Muscle layer of duodenum (tissue), 2 donors: Measurements from ENCODE around the gene AFG3L2.

Experiments
- H3K27ac ChIP-seq: one replicate; pipeline ENCODE4 v1.7.0; 2013; ENCODE audit warnings: mild to moderate bottlenecking, low read length
- H3K27me3 ChIP-seq: one replicate; pipeline ENCODE4 v1.7.0; 2013; ENCODE audit warnings: low read depth, mild to moderate bottlenecking, control low read depth, low read length
- H3K36me3 ChIP-seq, 2 donors: one replicate each; pipeline ENCODE4 v1.7.0; 2013; ENCODE audit warnings: low read length in 2 of 2, control low read depth in 1 of 2, mild to moderate bottlenecking in 1 of 2; ENCODE audit not compliant: insufficient read depth in 2 of 2, control insufficient read depth in 1 of 2
- H3K4me1 ChIP-seq, 2 donors: one replicate each; pipeline ENCODE4 v1.7.0; 2013; ENCODE audit warnings: low read length in 2 of 2, mild to moderate bottlenecking in 2 of 2, control low read depth in 1 of 2, moderate library complexity in 1 of 2; ENCODE audit not compliant: insufficient read depth in 2 of 2, control insufficient read depth in 1 of 2
- H3K4me3 ChIP-seq, 2 donors: one replicate each; pipeline ENCODE4 v1.7.0; 2013; ENCODE audit warnings: low read length in 2 of 2, low read depth in 1 of 2, mild to moderate bottlenecking in 1 of 2
- H3K9me3 ChIP-seq, 2 donors: one replicate each; pipeline ENCODE4 v1.7.0; 2013; ENCODE audit warnings: low read length in 2 of 2, control low read depth in 1 of 2, mild to moderate bottlenecking in 1 of 2; ENCODE audit not compliant: control insufficient read depth in 1 of 2
- donor health status: healthy.

Gene AFG3L2

DNA sequence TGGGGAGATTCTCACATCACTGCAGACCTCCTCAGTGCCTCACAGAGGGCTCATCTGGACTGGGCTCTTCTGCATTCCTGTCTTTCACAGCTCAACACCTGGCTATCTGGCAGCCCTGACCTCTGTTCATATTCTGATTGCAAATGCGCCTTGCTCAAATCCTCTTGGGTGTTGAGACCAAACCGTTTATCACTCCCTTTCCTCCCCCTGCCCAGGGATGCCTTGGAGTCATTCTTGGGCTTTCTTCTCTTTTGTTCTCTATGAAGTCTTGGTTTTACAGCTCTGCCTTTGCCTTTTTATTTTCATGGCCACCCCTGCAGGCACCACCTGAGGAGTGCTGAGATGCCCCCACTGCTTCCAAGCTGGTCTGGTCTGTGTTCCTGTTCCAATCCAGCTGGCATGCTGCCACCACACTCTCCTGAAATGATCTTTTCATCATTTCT, 42.6 kb downstream of the AFG3L2 start:
- no peaks in the 10 kb centered on the region for H3K9me3 ChIP-seq
- no peak overlapping the region for H3K4me3 ChIP-seq
- peaks cover 24 to 33% of the 10 kb centered on the region in 2 donors for H3K36me3 ChIP-seq
- H3K4me1 ChIP-seq, result peaks cover 3 to 26% of the 10 kb centered on the region in 2 donors
- no peak overlapping the region for H3K27ac ChIP-seq
- no peaks in the 10 kb centered on the region for H3K27me3 ChIP-seq

DNA sequence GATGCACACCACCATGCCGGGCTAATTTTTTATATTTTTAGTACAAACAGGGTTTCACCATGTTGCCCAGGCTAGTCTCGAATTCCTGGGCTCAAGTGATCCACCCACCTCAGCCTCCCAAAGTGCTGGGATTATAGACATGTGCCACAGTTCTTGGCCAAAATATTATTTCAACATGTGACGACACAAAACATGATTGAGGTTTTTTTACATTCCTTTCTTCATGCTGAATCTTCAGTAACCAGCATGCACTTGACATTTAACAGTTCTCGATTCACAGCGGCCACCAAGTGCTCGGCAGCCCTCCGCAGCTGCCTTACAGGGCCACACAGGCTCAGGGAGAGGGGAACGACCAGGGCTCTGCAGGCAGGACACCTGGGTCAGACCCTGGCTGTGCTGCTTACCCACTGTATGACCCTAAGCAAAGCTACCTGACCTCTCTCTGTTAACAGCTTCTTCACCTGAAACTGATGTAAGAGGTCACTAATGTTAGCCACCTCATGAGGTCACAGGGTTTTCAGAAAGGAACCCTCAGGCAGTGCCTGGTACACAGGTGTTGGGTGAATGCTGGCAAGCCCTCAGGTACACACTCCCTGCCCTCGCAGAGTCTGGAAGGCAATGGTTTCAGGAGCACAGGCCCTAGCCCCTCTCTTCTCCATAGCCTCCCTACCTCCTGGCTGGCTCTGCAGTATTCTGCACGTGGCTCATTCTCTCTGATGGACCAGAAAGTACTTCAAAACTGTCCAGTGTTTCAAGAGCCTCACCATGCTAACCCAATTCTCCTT, 43.3 kb downstream of the AFG3L2 start:
- no peak overlapping the region for H3K27ac ChIP-seq
- no peaks in the 10 kb centered on the region for H3K27me3 ChIP-seq
- H3K36me3 ChIP-seq, result peaks cover 31 to 40% of the 10 kb centered on the region in 2 donors
- no peak overlapping the region for H3K4me3 ChIP-seq
- H3K4me1 ChIP-seq, result peaks cover 3 to 26% of the 10 kb centered on the region in 2 donors
- H3K9me3 ChIP-seq, result no peaks in the 10 kb centered on the region

DNA sequence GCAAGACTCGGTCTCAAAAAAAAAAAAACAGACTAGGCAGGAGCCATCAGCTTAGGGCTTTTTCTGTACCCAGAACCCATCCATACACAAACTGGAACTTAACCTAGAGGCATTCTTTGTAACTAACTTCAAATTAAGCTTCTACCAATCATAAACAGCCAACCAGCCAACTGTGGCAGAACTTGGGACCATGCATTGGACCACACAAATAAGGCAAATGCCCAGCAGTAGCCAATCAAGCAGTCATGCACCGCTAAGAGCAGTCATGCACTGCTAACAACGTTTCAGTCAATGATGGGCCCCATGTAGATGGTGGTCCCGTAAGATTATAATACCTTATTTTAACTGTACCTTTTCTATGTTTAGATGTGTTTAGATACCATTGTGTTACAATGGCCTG, 46.3 kb downstream of the AFG3L2 start:
- H3K4me3 ChIP-seq, result no peak overlapping the region
- no peaks in the 10 kb centered on the region for H3K9me3 ChIP-seq
- peaks cover 4 to 35% of the 10 kb centered on the region in 2 donors for H3K4me1 ChIP-seq
- peaks cover 47 to 54% of the 10 kb centered on the region in 2 donors for H3K36me3 ChIP-seq
- no peaks in the 10 kb centered on the region for H3K27me3 ChIP-seq
- H3K27ac ChIP-seq, result no peak overlapping the region

DNA sequence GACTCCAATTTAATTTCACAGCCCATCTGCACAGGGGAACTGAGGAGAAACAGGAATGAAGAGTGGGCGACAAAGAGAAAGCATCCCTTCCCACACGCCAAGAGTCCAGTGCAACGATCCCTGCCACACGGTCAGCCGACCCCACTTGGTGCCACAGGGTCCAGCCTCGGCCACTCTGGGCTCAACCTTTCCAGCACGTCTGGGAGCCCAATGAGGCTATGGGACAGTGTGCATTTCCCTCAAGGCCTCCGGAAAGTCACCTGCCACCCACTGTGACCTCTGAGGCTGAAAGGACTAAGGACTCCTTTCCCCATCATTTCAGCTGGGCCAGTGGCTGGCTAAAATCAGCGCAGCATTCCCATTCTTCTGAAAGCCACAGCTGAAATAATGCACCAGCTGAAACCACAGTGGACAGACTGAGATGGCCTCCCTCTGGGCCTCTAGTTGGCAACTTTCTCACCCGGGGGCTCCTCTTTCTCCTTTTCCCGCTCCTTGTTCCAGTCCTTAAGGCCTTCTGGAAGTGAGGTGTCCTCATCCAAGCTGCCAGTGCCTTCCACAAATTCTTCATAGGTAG, 47.8 kb downstream of the AFG3L2 start:
- H3K27ac ChIP-seq, result no peak overlapping the region
- H3K4me3 ChIP-seq, result no peak overlapping the region
- no peaks in the 10 kb centered on the region for H3K9me3 ChIP-seq
- H3K4me1 ChIP-seq, result peaks cover 4 to 24% of the 10 kb centered on the region in 2 donors
- H3K36me3 ChIP-seq, result peaks cover 49 to 65% of the 10 kb centered on the region in 2 donors
- H3K27me3 ChIP-seq, result no peaks in the 10 kb centered on the region

- peaks cover 41 to 58% of the 10 kb centered on the region in 2 donors for H3K36me3 ChIP-seq
- H3K4me1 ChIP-seq, result peaks cover 4 to 24% of the 10 kb centered on the region in 2 donors
- no peaks in the 10 kb centered on the region for H3K27me3 ChIP-seq
- H3K4me3 ChIP-seq, result no peak overlapping the region
- no peaks in the 10 kb centered on the region for H3K9me3 ChIP-seq
- H3K27ac ChIP-seq, result no peak overlapping the region
Observed at GRCh38 chr18:12328179-12328823, 48.7 kb downstream of the AFG3L2 start.

DNA sequence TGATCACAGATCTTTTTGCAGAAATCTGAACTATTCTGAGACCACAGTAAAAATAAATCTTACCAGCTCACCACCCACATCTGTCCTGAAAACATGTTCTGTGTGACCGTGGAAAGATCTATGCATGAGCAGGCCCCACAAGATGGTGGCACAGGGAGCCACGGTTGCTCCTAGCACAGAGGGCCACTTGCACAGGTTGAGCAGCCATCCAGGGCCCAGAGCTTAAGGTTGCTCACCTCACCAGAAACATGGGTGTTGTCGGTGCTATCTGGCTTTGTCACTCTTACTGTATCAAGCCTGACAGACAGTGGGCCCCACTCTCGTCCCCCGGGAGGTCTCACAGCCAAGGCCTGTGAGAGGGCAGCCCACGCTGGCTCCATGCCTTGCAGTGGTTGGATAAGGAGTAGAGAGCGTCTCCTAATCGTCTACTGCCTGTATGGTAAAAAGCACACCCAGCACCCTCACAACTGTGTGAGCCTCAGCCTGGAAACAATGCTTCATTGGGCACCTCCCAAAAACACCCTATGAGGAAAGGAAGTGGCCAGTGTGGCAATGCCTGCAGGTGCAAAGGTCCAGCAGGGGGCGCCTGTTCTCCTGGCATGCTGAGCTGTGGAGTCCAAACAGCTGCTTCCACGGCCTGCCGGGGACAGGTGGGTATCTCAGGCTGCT, 49.4 kb downstream of the AFG3L2 start:
- H3K4me1 ChIP-seq, result peaks cover 4 to 28% of the 10 kb centered on the region in 2 donors
- H3K36me3 ChIP-seq, result peaks cover 45 to 62% of the 10 kb centered on the region in 2 donors
- H3K9me3 ChIP-seq, result no peaks in the 10 kb centered on the region
- no peak overlapping the region for H3K4me3 ChIP-seq
- H3K27me3 ChIP-seq, result no peaks in the 10 kb centered on the region
- peak overlapping the region; percentile 45 for H3K27ac ChIP-seq

DNA sequence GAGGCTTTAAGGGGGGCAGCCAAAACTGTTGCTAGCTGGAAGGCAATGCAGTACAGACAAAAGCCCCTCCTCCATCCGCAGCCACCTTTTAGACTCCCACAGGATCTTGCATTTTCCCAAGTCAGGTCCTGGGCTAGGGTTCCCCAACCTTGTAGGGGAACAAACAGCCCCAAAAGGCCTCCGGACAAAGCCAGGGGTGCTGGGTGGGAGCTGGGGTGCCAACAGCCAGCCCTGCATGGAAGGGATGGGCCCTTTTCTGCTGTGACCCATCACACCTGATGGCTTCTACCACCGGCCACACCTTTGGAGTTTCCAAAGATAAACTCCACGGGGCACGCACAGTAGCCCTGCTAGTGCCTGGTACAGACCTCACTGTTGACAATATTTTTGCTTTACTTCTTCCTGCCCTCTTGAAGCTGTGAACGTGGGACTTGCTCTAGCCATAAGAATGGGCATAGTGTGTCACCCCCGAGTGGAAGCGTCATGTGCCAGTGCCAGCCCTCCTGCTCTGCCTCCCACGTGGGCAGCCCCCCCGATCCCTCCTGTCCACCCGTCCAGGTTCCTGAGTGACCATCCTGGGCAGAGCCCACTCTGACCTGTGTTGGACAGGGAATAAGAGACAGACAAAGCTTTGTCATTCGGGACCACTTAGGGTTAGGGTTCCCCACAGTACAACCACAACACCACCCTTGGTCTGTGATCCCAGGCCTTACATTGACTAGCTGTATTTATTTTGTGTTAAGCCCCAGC, 50.1 kb downstream of the AFG3L2 start:
- Histone ChIP-seq H3K4me1 (peaks cover 4 to 28% of the 10 kb centered on the region in 2 donors), H3K36me3 (peaks cover 45 to 62% of the 10 kb centered on the region in 2 donors), H3K27ac (peak overlapping the region; percentile 45), H3K27me3 (no peaks in the 10 kb centered on the region), H3K9me3 (no peaks in the 10 kb centered on the region), H3K4me3 (no peak overlapping the region)

DNA sequence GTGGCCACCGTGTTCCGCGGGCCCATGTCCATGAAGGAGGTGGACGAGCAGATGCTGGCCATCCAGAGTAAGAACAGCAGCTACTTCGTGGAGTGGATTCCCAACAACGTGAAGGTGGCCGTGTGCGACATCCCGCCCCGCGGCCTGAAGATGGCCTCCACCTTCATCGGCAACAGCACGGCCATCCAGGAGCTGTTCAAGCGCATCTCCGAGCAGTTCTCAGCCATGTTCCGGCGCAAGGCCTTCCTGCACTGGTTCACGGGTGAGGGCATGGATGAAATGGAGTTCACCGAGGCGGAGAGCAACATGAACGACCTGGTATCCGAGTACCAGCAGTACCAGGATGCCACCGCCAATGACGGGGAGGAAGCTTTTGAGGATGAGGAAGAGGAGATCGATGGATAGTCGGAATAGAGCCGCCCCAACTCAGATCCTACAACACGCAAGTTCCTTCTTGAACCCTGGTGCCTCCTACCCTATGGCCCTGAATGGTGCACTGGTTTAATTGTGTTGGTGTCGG, 51.2 kb downstream of the AFG3L2 start:
- Histone ChIP-seq H3K27me3 (no peaks in the 10 kb centered on the region), H3K4me1 (peaks cover 4 to 37% of the 10 kb centered on the region in 2 donors), H3K36me3 (peaks cover 49 to 65% of the 10 kb centered on the region in 2 donors), H3K4me3 (no peak overlapping the region), H3K27ac (no peak overlapping the region), H3K9me3 (no peaks in the 10 kb centered on the region)

GRCh38 chr18:12324991-12325725, 51.9 kb downstream of the AFG3L2 start:
- peaks cover 55 to 68% of the 10 kb centered on the region in 2 donors for H3K36me3 ChIP-seq
- H3K9me3 ChIP-seq, result no peaks in the 10 kb centered on the region
- no peak overlapping the region for H3K27ac ChIP-seq
- H3K4me3 ChIP-seq, result no peak overlapping the region
- H3K27me3 ChIP-seq, result no peaks in the 10 kb centered on the region
- peaks cover 4 to 43% of the 10 kb centered on the region in 2 donors for H3K4me1 ChIP-seq

DNA sequence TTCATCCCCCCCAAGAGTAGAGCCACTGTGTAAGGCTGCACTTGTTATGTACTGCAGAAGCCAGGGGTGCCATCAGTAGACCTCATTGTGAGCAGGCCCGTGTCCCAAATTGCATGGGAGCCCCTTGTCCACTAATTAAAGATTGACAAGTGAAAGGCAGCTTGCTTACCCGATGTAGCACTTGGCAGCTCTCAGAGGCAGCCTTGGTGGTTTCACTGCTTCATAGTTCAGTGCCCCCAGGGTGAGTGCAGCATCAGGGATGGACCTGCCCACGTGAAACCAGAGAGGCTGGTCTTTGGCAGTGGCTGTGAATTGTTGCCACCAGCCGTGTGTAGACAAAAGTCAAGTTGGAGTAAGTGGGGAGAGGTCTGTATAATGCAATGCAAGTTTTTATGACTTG, 55.7 kb downstream of the AFG3L2 start:
- Histone ChIP-seq H3K4me1 (peaks cover 9 to 53% of the 10 kb centered on the region in 2 donors), H3K4me3 (no peak overlapping the region), H3K36me3 (peaks cover 31 to 40% of the 10 kb centered on the region in 2 donors), H3K9me3 (no peaks in the 10 kb centered on the region), H3K27ac (no peak overlapping the region), H3K27me3 (no peaks in the 10 kb centered on the region)
